Measurements from ENCODE around the gene ACR. TPM values are rescaled to one million over a fixed set of nuclear protein-coding genes. Genes with fewer than 3 reads are reported as not detected.

The ACR gene
- total and polyA plus RNA-seq, 4 donors = 0.07 to 0.17 (median 0.12) TPM

DNA sequence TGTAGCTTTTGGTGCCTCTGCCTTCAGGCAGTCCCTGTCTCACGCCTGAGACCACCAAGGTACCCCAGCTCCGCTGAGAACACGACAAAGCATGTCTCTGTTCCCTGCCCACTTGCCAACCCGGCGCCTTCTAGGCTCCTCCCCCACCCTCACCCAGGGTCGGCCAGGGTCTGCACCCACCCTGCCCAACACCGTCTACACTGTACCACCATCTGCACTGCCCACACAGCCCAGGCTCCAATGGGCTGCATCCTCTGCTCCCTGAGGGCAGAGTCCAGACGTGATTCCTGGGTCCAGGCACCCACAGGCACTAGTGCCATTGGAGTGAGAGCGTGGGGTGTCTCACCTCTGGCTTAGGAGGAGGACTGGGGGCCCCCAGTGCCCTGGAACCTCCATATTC lies 22.8 kb upstream of the ACR start:
- Histone ChIP-seq H3K4me3 (ENCODE audit: low read depth in 1 of 3, low read length in 3 of 3) (no peak overlapping the region), H3K9me3 (ENCODE audit: control insufficient read depth in 4 of 4, low read length in 3 of 4) (no peaks in the 10 kb centered on the region), H3K9ac (ENCODE audit: low read depth in 1 of 2, low read length in 2 of 2) (no peak overlapping the region), H3K27ac (ENCODE audit: low read depth in 1 of 2, low read length in 2 of 2) (no peak overlapping the region), H3K27me3 (ENCODE audit: control insufficient read depth in 4 of 4, insufficient read depth in 4 of 4, low read length in 3 of 4) (no peaks in the 10 kb centered on the region), H3K4me1 (ENCODE audit: control insufficient read depth in 4 of 4, insufficient read depth in 4 of 4, low read length in 3 of 4) (peaks cover 0 to 10% (median 2%) of the 10 kb centered on the region in 4 donors), H3K36me3 (ENCODE audit: control insufficient read depth in 4 of 4, insufficient read depth in 3 of 4, low read depth in 1 of 4, low read length in 3 of 4) (peaks cover 0 to 22% (median 3%) of the 10 kb centered on the region in 4 donors)
- TF ChIP-seq HNF4G (IDR thresholded peaks at IDR 0.05) (no peak), HNF4A (conservative IDR thresholded peaks at IDR 0.05) (no peak), FOXA2 (IDR thresholded peaks at IDR 0.05) (no peak), RXRA (IDR thresholded peaks at IDR 0.05) (no peak), MAX (IDR thresholded peaks at IDR 0.05) (no peak), EGR1 (IDR thresholded peaks at IDR 0.05; ENCODE audit: low read depth in 2 of 2) (no peak), GABPA (IDR thresholded peaks at IDR 0.05 in 1 of 2, conservative IDR thresholded peaks at IDR 0.05 in 1 of 2) (no peak), RAD21 (IDR thresholded peaks at IDR 0.05) (no peak), YY1 (IDR thresholded peaks at IDR 0.05) (no peak), TAF1 (conservative IDR thresholded peaks at IDR 0.05) (no peak), FOXA1 (IDR thresholded peaks at IDR 0.05) (no peak), JUND (IDR thresholded peaks at IDR 0.05) (no peak), ZBTB33 (IDR thresholded peaks at IDR 0.05) (no peak)
- TF ChIP-seq, protein P1, sequence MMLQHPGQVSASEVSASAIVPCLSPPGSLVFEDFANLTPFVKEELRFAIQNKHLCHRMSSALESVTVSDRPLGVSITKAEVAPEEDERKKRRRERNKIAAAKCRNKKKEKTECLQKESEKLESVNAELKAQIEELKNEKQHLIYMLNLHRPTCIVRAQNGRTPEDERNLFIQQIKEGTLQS (IDR thresholded peaks at IDR 0.05) = no peak
- 85% methylated on average over 9 of the region's 9 CpGs for WGBS
- no peak for DNase-seq (ENCODE audit: low spot score)

DNA sequence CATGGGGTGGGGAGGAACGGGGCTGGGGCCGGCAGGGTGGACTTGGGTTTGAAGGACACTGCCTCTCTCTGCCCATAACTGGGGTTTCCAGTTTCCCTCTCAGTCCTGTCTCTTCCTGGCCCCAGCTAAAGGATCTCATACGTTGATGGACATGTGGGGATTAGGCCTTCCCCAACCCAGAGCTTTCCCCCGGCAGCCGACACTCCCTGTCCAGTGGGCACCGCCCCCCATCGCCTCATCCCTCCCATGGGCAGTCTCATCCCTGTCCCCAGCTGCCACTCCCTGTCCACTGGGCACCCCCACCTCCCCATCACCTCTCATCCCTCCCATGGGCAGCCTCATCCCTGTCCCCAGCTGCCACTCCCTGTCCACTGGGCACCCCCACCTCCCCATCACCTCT lies 22.2 kb upstream of the ACR start:
- no peak overlapping the region for H3K9ac ChIP-seq (ENCODE audit: low read depth in 1 of 2, low read length in 2 of 2)
- no peaks in the 10 kb centered on the region for H3K27me3 ChIP-seq (ENCODE audit: control insufficient read depth in 4 of 4, insufficient read depth in 4 of 4, low read length in 3 of 4)
- TF ChIP-seq SP1 (IDR thresholded peaks at IDR 0.05) = no peak
- no peak for DNase-seq (ENCODE audit: low spot score)
- H3K36me3 ChIP-seq (ENCODE audit: control insufficient read depth in 4 of 4, insufficient read depth in 3 of 4, low read depth in 1 of 4, low read length in 3 of 4) = peaks cover 0 to 17% (median 3%) of the 10 kb centered on the region in 4 donors
- H3K4me3 ChIP-seq (ENCODE audit: low read depth in 1 of 3, low read length in 3 of 3) = no peak overlapping the region
- peaks cover 0 to 8% (median 2%) of the 10 kb centered on the region in 4 donors for H3K4me1 ChIP-seq (ENCODE audit: control insufficient read depth in 4 of 4, insufficient read depth in 4 of 4, low read length in 3 of 4)
- H3K9me3 ChIP-seq (ENCODE audit: control insufficient read depth in 4 of 4, low read length in 3 of 4) = no peaks in the 10 kb centered on the region
- no peak overlapping the region for H3K27ac ChIP-seq (ENCODE audit: low read depth in 1 of 2, low read length in 2 of 2)
- 90% methylated on average over 7 of the region's 7 CpGs for WGBS

DNA sequence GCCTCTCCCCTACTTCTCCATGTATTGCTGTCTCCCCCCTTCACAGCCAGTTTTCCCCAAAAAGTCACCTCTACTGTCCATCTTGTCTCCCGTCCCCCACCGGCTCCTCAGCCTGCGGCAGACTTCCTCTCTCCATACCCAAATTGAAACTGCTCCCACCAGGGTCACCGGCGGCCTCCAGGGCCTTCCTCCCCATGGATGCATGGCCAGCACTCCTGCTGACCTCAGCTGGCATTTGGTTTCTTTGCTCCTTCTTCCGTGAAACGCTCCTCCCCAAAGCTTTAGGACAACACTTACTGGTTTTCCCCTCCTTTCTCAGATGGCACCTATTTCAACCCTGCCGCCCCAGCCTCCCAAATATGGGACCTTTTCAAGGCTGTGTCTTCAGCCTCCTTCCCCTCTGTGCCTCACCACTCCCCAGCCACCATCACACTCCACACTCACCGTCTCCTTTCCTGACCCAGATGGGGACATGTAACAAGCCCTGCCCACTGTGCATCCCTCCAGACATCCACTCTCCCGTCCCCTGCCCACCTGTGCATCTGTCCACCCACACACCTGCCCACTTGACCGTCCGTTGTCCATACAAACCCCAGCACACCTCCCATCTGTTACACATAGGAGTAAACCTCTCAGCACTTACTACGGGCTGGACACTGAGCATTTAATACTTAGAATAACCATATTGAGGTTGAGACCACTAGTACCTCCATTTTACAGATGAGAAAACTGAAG lies 21.5 kb upstream of the ACR start:
- Histone ChIP-seq H3K9ac (ENCODE audit: low read depth in 1 of 2, low read length in 2 of 2) (no peak overlapping the region), H3K9me3 (ENCODE audit: control insufficient read depth in 4 of 4, low read length in 3 of 4) (no peaks in the 10 kb centered on the region), H3K4me3 (ENCODE audit: low read depth in 1 of 3, low read length in 3 of 3) (no peak overlapping the region), H3K27ac (ENCODE audit: low read depth in 1 of 2, low read length in 2 of 2) (no peak overlapping the region), H3K4me1 (ENCODE audit: control insufficient read depth in 4 of 4, insufficient read depth in 4 of 4, low read length in 3 of 4) (peaks cover 0 to 5% (median 1%) of the 10 kb centered on the region in 4 donors), H3K36me3 (ENCODE audit: control insufficient read depth in 4 of 4, insufficient read depth in 3 of 4, low read depth in 1 of 4, low read length in 3 of 4) (peaks cover 0 to 13% (median 3%) of the 10 kb centered on the region in 4 donors), H3K27me3 (ENCODE audit: control insufficient read depth in 4 of 4, insufficient read depth in 4 of 4, low read length in 3 of 4) (no peaks in the 10 kb centered on the region)
- DNase-seq (ENCODE audit: low spot score) = no peak
- WGBS = 91% methylated on average over 13 of the region's 13 CpGs
- TF ChIP-seq, protein P2, sequence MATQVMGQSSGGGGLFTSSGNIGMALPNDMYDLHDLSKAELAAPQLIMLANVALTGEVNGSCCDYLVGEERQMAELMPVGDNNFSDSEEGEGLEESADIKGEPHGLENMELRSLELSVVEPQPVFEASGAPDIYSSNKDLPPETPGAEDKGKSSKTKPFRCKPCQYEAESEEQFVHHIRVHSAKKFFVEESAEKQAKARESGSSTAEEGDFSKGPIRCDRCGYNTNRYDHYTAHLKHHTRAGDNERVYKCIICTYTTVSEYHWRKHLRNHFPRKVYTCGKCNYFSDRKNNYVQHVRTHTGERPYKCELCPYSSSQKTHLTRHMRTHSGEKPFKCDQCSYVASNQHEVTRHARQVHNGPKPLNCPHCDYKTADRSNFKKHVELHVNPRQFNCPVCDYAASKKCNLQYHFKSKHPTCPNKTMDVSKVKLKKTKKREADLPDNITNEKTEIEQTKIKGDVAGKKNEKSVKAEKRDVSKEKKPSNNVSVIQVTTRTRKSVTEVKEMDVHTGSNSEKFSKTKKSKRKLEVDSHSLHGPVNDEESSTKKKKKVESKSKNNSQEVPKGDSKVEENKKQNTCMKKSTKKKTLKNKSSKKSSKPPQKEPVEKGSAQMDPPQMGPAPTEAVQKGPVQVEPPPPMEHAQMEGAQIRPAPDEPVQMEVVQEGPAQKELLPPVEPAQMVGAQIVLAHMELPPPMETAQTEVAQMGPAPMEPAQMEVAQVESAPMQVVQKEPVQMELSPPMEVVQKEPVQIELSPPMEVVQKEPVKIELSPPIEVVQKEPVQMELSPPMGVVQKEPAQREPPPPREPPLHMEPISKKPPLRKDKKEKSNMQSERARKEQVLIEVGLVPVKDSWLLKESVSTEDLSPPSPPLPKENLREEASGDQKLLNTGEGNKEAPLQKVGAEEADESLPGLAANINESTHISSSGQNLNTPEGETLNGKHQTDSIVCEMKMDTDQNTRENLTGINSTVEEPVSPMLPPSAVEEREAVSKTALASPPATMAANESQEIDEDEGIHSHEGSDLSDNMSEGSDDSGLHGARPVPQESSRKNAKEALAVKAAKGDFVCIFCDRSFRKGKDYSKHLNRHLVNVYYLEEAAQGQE (IDR thresholded peaks at IDR 0.05) = no peak
- TF ChIP-seq SP1 (IDR thresholded peaks at IDR 0.05) = no peak
- no peak for TF ChIP-seq RAD21 (IDR thresholded peaks at IDR 0.05)
- TF ChIP-seq HNF4A (conservative IDR thresholded peaks at IDR 0.05) = no peak
- no peak for TF ChIP-seq GABPA (IDR thresholded peaks at IDR 0.05 in 1 of 2, conservative IDR thresholded peaks at IDR 0.05 in 1 of 2)
- no peak for TF ChIP-seq FOXA1 (IDR thresholded peaks at IDR 0.05)
- no peak for TF ChIP-seq JUND (IDR thresholded peaks at IDR 0.05)
- TF ChIP-seq, protein P3, sequence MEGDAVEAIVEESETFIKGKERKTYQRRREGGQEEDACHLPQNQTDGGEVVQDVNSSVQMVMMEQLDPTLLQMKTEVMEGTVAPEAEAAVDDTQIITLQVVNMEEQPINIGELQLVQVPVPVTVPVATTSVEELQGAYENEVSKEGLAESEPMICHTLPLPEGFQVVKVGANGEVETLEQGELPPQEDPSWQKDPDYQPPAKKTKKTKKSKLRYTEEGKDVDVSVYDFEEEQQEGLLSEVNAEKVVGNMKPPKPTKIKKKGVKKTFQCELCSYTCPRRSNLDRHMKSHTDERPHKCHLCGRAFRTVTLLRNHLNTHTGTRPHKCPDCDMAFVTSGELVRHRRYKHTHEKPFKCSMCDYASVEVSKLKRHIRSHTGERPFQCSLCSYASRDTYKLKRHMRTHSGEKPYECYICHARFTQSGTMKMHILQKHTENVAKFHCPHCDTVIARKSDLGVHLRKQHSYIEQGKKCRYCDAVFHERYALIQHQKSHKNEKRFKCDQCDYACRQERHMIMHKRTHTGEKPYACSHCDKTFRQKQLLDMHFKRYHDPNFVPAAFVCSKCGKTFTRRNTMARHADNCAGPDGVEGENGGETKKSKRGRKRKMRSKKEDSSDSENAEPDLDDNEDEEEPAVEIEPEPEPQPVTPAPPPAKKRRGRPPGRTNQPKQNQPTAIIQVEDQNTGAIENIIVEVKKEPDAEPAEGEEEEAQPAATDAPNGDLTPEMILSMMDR (IDR thresholded peaks at IDR 0.05; ENCODE audit: low read depth, low read length, missing input control) = no peak
- TF ChIP-seq, protein P1 (IDR thresholded peaks at IDR 0.05) = no peak
- TF ChIP-seq EGR1 (IDR thresholded peaks at IDR 0.05; ENCODE audit: low read depth in 2 of 2) = no peak

All from liver (tissue), 9 donors.